ENCODE data around the gene LRRC49. TPM values are rescaled to one million over a fixed set of nuclear protein-coding genes. Genes with fewer than 3 reads are reported as not detected.

LRRC49 gene
- total RNA-seq, 4 donors from 2014 or later: 3.3 to 10.4 (median 7.0) TPM

DNA sequence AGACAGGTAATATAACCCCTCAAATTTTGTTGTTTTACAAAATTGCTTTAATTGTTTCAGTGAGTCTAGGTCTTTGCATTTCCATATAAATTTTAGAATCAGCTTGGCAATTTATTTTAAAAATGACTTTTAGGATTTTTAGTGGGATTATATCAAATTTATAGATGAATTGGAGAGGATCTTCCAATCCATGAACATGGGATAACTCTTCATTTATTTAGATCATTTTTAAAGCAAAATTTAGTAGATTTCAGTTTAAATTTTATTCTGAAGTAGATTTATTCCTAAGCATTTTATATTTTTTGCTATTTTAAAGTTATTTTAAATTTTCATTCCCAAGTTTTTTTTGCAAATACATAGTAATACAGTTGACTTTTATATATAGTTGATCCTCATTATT, 164.5 kb downstream of the LRRC49 start:
- no peak overlapping the region for H3K4me3 ChIP-seq
- intact Hi-C loops (cut with DNase I): no loop called here
- no peaks in the 10 kb centered on the region for H3K36me3 ChIP-seq
- H3K27me3 ChIP-seq: no peaks in the 10 kb centered on the region
- H3K27ac ChIP-seq (replicated peaks in 1 of 4): no peak overlapping the region
- TF ChIP-seq POLR2AphosphoS5 (IDR thresholded peaks at IDR 0.05): no peak
- TF ChIP-seq, protein P1, sequence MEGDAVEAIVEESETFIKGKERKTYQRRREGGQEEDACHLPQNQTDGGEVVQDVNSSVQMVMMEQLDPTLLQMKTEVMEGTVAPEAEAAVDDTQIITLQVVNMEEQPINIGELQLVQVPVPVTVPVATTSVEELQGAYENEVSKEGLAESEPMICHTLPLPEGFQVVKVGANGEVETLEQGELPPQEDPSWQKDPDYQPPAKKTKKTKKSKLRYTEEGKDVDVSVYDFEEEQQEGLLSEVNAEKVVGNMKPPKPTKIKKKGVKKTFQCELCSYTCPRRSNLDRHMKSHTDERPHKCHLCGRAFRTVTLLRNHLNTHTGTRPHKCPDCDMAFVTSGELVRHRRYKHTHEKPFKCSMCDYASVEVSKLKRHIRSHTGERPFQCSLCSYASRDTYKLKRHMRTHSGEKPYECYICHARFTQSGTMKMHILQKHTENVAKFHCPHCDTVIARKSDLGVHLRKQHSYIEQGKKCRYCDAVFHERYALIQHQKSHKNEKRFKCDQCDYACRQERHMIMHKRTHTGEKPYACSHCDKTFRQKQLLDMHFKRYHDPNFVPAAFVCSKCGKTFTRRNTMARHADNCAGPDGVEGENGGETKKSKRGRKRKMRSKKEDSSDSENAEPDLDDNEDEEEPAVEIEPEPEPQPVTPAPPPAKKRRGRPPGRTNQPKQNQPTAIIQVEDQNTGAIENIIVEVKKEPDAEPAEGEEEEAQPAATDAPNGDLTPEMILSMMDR (IDR thresholded peaks at IDR 0.05): no peak
- TF ChIP-seq EP300 (IDR thresholded peaks at IDR 0.05): no peak
- TF ChIP-seq POLR2A (IDR thresholded peaks at IDR 0.05; ENCODE audit: low read depth): no peak
- DNase-seq (ENCODE audit: extremely low spot score): no peak
- H3K9me3 ChIP-seq: peaks cover 0 to 11% (median 1%) of the 10 kb centered on the region in 4 donors
- peaks cover 0 to 8% (median 3%) of the 10 kb centered on the region in 4 donors for H3K4me1 ChIP-seq

DNA sequence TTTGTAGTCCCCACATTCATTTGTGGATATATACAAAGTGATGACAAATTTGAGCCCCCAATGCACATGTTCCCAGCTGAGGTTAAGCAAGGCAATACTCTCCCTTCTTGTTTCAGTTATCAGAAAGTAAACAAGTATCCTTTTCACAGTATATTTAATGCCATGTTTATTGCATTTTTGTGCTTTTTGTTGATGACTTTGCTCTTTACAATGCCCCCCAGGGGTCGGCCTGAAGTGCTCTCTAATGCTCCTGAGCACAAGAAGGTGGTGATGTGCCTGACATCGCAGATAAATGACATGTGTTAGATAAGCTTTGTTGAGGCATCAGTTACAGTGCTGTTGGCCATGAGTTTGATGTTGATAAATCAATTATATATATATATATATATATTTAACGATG, 165.0 kb downstream of the LRRC49 start:
- H3K4me3 ChIP-seq: no peak overlapping the region

DNA sequence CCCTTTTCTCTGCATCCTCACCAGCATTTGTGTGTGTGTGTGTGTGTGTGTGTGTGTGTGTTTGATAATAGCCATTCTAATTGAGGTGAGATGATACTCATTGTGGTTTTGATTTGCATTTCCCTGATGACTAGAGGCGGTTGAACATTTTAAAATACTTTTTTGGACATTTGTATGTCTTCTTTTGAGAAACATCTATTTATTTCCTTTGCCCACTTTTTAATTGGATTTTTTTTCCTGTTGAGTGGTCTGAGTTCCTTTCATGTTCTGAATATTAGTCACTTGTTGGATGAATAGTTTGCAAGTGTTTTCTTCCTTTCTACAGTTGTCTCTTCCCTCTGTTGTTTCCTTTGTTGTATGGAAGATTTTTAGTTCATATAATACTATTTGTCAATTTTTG, 168.4 kb downstream of the LRRC49 start:
- 86% methylated on average over 1 of the region's 1 CpG for WGBS
- Histone ChIP-seq H3K27me3 (no peaks in the 10 kb centered on the region), H3K4me3 (no peak overlapping the region), H3K27ac (replicated peaks in 1 of 4) (no peak overlapping the region), H3K36me3 (no peaks in the 10 kb centered on the region), H3K9me3 (peaks cover 0 to 11% (median 1%) of the 10 kb centered on the region in 4 donors), H3K4me1 (no peaks in the 10 kb centered on the region)
- DNase-seq (ENCODE audit: extremely low spot score): no peak
- intact Hi-C loops (cut with DNase I): no loop called here
- no peak for TF ChIP-seq POLR2AphosphoS5 (IDR thresholded peaks at IDR 0.05)
- TF ChIP-seq, protein P1 (IDR thresholded peaks at IDR 0.05): no peak

More for the DNA sequence above, 165.0 kb downstream of the LRRC49 start:
- no peaks in the 10 kb centered on the region for H3K36me3 ChIP-seq
- no peaks in the 10 kb centered on the region for H3K27me3 ChIP-seq
- WGBS: 90% methylated on average over 3 of the region's 3 CpGs
- no peak overlapping the region for H3K27ac ChIP-seq (replicated peaks in 1 of 4)
- H3K4me1 ChIP-seq: peaks cover 0 to 8% (median 3%) of the 10 kb centered on the region in 4 donors
- H3K9me3 ChIP-seq: peaks cover 0 to 11% (median 1%) of the 10 kb centered on the region in 4 donors
- no peak for TF ChIP-seq POLR2AphosphoS5 (IDR thresholded peaks at IDR 0.05)
- intact Hi-C loops (cut with DNase I): no loop called here
- no peak for DNase-seq (ENCODE audit: extremely low spot score)

DNA sequence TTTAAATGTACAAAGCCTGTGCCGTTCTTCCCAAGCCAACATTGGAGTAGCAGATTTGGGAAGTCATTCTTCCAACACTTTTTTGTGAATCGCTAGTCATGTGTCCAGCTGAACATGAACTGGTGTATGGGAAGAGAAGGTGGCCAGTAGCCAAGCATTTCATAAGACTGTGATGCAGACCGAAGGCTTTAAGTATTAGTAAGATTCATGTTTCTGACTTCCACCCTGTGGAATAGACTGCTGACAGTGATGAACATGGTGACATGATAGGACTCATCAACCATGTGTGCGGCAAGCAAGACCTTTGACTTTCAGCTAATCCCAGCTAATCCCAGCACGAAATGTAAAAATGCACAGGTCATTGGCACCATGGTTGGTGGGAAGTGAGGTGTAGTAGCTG, 174.4 kb downstream of the LRRC49 start:
- H3K36me3 ChIP-seq: no peaks in the 10 kb centered on the region
- H3K9me3 ChIP-seq: no peaks in the 10 kb centered on the region
- intact Hi-C loops (cut with DNase I): no loop called here
- H3K4me1 ChIP-seq: no peaks in the 10 kb centered on the region
- no peaks in the 10 kb centered on the region for H3K27me3 ChIP-seq
- 75% methylated on average over 5 of the region's 5 CpGs for WGBS
- H3K27ac ChIP-seq (replicated peaks in 1 of 4): no peak overlapping the region
- no peak overlapping the region for H3K4me3 ChIP-seq
- DNase-seq (ENCODE audit: extremely low spot score): no peak
- TF ChIP-seq EP300 (IDR thresholded peaks at IDR 0.05) (no peak), POLR2AphosphoS5 (IDR thresholded peaks at IDR 0.05) (no peak), POLR2A (IDR thresholded peaks at IDR 0.05; ENCODE audit: low read depth) (no peak)
- TF ChIP-seq, protein P1 (IDR thresholded peaks at IDR 0.05): no peak

DNA sequence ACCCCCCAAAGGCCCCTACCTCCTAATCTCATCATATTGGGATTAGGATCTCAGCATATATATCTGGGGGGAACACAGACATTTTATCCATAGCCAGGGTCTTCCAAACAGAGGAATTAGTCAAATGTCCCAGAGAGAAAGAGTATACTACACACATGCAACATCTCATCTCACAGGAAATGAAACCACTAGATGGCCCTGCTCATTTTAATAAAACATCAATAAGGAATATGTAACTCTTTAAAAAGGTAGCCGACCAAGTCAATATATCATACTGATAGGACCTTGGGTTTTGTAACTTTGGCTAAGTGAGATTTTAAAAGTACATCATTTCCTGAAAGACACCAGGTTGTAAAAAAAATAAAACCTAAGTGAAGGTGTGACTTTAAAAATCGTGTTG, 177.1 kb downstream of the LRRC49 start:
- 65% methylated on average over 2 of the region's 2 CpGs for WGBS
- intact Hi-C loops (cut with DNase I): no loop called here
- TF ChIP-seq POLR2A (IDR thresholded peaks at IDR 0.05; ENCODE audit: low read depth) (no peak), POLR2AphosphoS5 (IDR thresholded peaks at IDR 0.05) (no peak), EP300 (IDR thresholded peaks at IDR 0.05) (no peak)

DNA sequence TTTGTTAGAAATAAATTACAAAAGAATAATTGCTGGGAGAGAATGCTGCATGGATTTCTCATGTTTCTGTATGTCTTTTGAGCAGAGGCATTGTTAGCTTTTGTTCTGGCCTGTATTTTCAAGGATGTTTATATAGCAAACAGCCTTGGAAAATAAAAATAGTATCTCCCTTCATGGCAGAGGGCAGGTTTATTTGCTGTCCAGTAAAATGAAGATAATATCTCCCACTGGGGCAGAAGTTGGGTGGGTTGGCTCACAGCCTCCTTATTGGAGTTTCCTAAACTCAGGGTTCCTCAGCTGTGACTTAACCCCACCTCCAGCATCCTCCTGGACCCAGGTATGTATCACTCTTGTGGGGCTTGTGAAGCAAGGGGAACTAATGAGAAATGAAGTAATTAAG, 178.9 kb downstream of the LRRC49 start:
- no peaks in the 10 kb centered on the region for H3K4me1 ChIP-seq
- intact Hi-C loops (cut with DNase I): no loop called here
- no peak for DNase-seq (ENCODE audit: extremely low spot score)
- TF ChIP-seq EP300 (IDR thresholded peaks at IDR 0.05): no peak
- no peak for TF ChIP-seq POLR2AphosphoS5 (IDR thresholded peaks at IDR 0.05)
- TF ChIP-seq, protein P1 (IDR thresholded peaks at IDR 0.05): no peak
- TF ChIP-seq POLR2A (IDR thresholded peaks at IDR 0.05; ENCODE audit: low read depth): no peak
- no peaks in the 10 kb centered on the region for H3K9me3 ChIP-seq
- H3K27me3 ChIP-seq: no peaks in the 10 kb centered on the region
- H3K27ac ChIP-seq (replicated peaks in 1 of 4): no peak overlapping the region
- no peak overlapping the region for H3K4me3 ChIP-seq
- H3K36me3 ChIP-seq: no peaks in the 10 kb centered on the region

More for the DNA sequence above, 177.1 kb downstream of the LRRC49 start:
- DNase-seq (ENCODE audit: extremely low spot score): no peak
- Histone ChIP-seq H3K9me3 (no peaks in the 10 kb centered on the region), H3K4me1 (no peaks in the 10 kb centered on the region), H3K36me3 (no peaks in the 10 kb centered on the region), H3K4me3 (no peak overlapping the region), H3K27me3 (no peaks in the 10 kb centered on the region), H3K27ac (replicated peaks in 1 of 4) (no peak overlapping the region)

All from esophagus muscularis mucosa (tissue), 4 donors.